Lower leg skin (tissue), 3 donors: Measurements from ENCODE around the gene PTPN4.

Source experiments
- POLR2A ChIP-seq, 2 donors: fragments of 450-650 bp; IDR thresholded peaks; one replicate each; pipeline ENCODE4 v1.6.1; 2016 to 2017; ENCODE audit warnings: antibody characterized with exemption in 2 of 2, mild to moderate bottlenecking in 1 of 2, moderate library complexity in 1 of 2
- TF ChIP-seq, protein P1 (sequence below), 3 donors: fragments of 450-650 bp; IDR thresholded peaks; one replicate each; pipeline ENCODE4 v1.5.1; 2016; ENCODE audit warnings: antibody characterized with exemption in 3 of 3, mild to moderate bottlenecking in 3 of 3, moderate library complexity in 2 of 3

DNA sequence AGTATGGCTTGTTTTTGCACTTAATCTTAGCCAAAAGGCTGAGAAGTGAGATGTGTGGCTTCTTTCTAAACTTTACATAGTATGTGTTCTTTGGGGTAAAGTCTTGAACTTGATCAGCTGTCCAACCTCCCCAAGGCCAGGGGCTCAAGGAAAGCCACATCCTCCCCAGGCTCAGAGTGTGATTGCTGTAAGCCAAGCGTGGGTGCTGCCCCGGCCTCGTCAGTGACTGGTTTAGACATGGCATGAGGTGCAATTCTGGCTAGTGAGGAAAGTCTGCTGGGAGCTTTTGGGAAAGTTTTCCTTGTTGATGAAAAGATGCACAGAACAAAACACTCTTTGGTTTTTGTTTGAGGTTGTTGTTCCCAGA, 40.5 kb upstream of the PTPN4 start:
- TF ChIP-seq, protein P1, sequence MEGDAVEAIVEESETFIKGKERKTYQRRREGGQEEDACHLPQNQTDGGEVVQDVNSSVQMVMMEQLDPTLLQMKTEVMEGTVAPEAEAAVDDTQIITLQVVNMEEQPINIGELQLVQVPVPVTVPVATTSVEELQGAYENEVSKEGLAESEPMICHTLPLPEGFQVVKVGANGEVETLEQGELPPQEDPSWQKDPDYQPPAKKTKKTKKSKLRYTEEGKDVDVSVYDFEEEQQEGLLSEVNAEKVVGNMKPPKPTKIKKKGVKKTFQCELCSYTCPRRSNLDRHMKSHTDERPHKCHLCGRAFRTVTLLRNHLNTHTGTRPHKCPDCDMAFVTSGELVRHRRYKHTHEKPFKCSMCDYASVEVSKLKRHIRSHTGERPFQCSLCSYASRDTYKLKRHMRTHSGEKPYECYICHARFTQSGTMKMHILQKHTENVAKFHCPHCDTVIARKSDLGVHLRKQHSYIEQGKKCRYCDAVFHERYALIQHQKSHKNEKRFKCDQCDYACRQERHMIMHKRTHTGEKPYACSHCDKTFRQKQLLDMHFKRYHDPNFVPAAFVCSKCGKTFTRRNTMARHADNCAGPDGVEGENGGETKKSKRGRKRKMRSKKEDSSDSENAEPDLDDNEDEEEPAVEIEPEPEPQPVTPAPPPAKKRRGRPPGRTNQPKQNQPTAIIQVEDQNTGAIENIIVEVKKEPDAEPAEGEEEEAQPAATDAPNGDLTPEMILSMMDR (IDR thresholded peaks at IDR 0.05), result no peak
- no peak for TF ChIP-seq POLR2A (IDR thresholded peaks at IDR 0.05)
